HepG2 (cell line): ENCODE data around the gene CYP17A1. TPM values are rescaled to one million over a fixed set of nuclear protein-coding genes. Genes with fewer than 3 reads are reported as not detected.

Experiments used
- ATAC-seq: fragments of 200-7000 bp; cut with Tn5 transposase; 3 replicates; pipeline ENCODE4 v1.9.1; 2020; ENCODE audit warnings: mild to moderate bottlenecking, moderate library complexity
- BruUV-seq: library from RNA; stranded (reverse); fragments of 400-500 nt; replicated peaks from 2 replicates; lab custom pipeline; 2021; lab: Mats Ljungman, UMichigan
- CTCF ChIA-PET: fragments of 300-600 bp; formaldehyde crosslinking; extraction: SDS; loops from one replicate; lab custom pipeline; 2021; ENCODE audit warnings: low total read pairs, inconsistent platforms, low intra/inter-chr PET ratio; lab: Yijun Ruan, JAX
- POLR2A ChIA-PET: fragments of 350-600 bp; sonication (Branson Sonifier 250); formaldehyde crosslinking; loops from one replicate; lab custom pipeline; 2020; ENCODE audit warnings: antibody characterized with exemption, inconsistent platforms; lab: Yijun Ruan, JAX
- DNase-seq: peaks from one replicate; pipeline ENCODE4 v3.0.0-alpha.2; 2015; ENCODE audit warnings: low spot score
- FAIRE-seq: peaks from 3 replicates; lab custom pipeline; 2011; peaks lifted over from hg19 to GRCh38; lab: Jason Lieb, UNC
- H2AFZ ChIP-seq: one replicate; pipeline ENCODE4 v1.6.1; 2011; ENCODE audit warnings: low read length, inconsistent platforms
- H3K27ac ChIP-seq: fragments of 300-600 bp; 3 replicates; pipeline ENCODE4 v1.8.0; 2011; ENCODE audit warnings: mixed run types, mild to moderate bottlenecking, mixed read lengths, low read length, inconsistent platforms; ENCODE audit not compliant: insufficient read depth; ENCODE audit errors: extremely low read length
- H3K27me3 ChIP-seq, 2 experiments: fragments of 200-600 bp in 1 of 2; 2 replicates in 1 of 2; 3 replicates in 1 of 2; pipeline versions ENCODE4 v1.6.0 to v1.8.0; 2011; ENCODE audit warnings: low read length in 2 of 2, mild to moderate bottlenecking in 2 of 2, moderate library complexity in 2 of 2, inconsistent platforms in 1 of 2; ENCODE audit not compliant: insufficient read depth in 2 of 2, control insufficient read depth in 1 of 2
- H3K36me3 ChIP-seq, 2 experiments: fragments of 200-600 bp in 1 of 2; replicated peaks in 1 of 2; 2 replicates in 1 of 2; 3 replicates in 1 of 2; pipeline versions ENCODE4 v1.5.1 to v1.8.0; 2011; ENCODE audit warnings: low read length in 2 of 2, inconsistent platforms in 1 of 2; ENCODE audit not compliant: insufficient read depth in 2 of 2, control insufficient read depth in 1 of 2
- H3K4me1 ChIP-seq: 2 replicates; pipeline ENCODE4 v1.5.1; 2012; ENCODE audit warnings: low read length, inconsistent platforms; ENCODE audit not compliant: insufficient read depth
- H3K4me2 ChIP-seq: 2 replicates; pipeline ENCODE4 v1.6.0; 2011; ENCODE audit warnings: low read depth, low read length, inconsistent platforms
- H3K4me3 ChIP-seq, 3 experiments: fragments of 200-600 bp in 1 of 3; sonication (generic), shearing (Covaris generic) in 1 of 3; replicated peaks in 1 of 3; 2 replicates each; pipeline ENCODE4 v1.5.1; 2011 to 2016; ENCODE audit warnings: low read length in 3 of 3, inconsistent platforms in 2 of 3, low read depth in 2 of 3, mild to moderate bottlenecking in 2 of 3, control low read depth in 1 of 3, mixed read lengths in 1 of 3; ENCODE audit not compliant: insufficient read depth in 1 of 3
- H3K79me2 ChIP-seq: one replicate; pipeline ENCODE4 v1.6.1; 2011; ENCODE audit warnings: low read length, inconsistent platforms; ENCODE audit not compliant: insufficient read depth
- H3K9ac ChIP-seq: 2 replicates; pipeline ENCODE4 v1.6.0; 2011; ENCODE audit warnings: mild to moderate bottlenecking, low read depth, low read length, inconsistent platforms; ENCODE audit not compliant: insufficient read depth
- H3K9me3 ChIP-seq: 2 replicates; pipeline ENCODE4 v1.5.1; 2012; ENCODE audit warnings: mild to moderate bottlenecking, low read length
- H4K20me1 ChIP-seq: 2 replicates; pipeline ENCODE4 v1.6.0; 2011; ENCODE audit warnings: inconsistent platforms, mild to moderate bottlenecking, low read length, moderate library complexity; ENCODE audit not compliant: insufficient read depth
- AGO1 ChIP-seq: fragments of 200-400 bp; formaldehyde crosslinking; IDR thresholded peaks from 2 replicates; pipeline ENCODE4 v1.6.1; 2017; ENCODE audit warnings: mild to moderate bottlenecking, low read depth, low read length, moderate library complexity; ENCODE audit not compliant: poor library complexity, severe bottlenecking
- BRCA1 ChIP-seq: sonication (generic); formaldehyde crosslinking; IDR thresholded peaks from 2 replicates; pipeline ENCODE4 v1.4.0; 2020; ENCODE audit warnings: missing genetic modification reagents
- CHD2 ChIP-seq: IDR thresholded peaks from 2 replicates; pipeline ENCODE4 v1.6.1; 2011; ENCODE audit warnings: low read depth, low read length, improper control_type of control experiment
- KDM6A ChIP-seq: IDR thresholded peaks from 2 replicates; pipeline ENCODE4 v1.6.1; 2016; ENCODE audit warnings: low read depth
- PHB2 ChIP-seq: fragments of 450-650 bp; IDR thresholded peaks from 2 replicates; pipeline ENCODE4 v1.6.1; 2018; ENCODE audit not compliant: partially characterized antibody
- THAP11 ChIP-seq: IDR thresholded peaks from 2 replicates; pipeline ENCODE4 v1.6.1; 2016; ENCODE audit warnings: missing biosample characterization, missing genetic modification reagents
- ZMYM3 ChIP-seq: sonication (generic); formaldehyde crosslinking; IDR thresholded peaks from 2 replicates; pipeline ENCODE4 v1.5.1; 2020; ENCODE audit warnings: mild to moderate bottlenecking, missing genetic modification reagents
- ZNF263 ChIP-seq: sonication (generic); formaldehyde crosslinking; IDR thresholded peaks from 2 replicates; pipeline ENCODE4 v1.4.0; 2020; ENCODE audit warnings: missing genetic modification reagents
- ZNF343 ChIP-seq: sonication (generic); formaldehyde crosslinking; IDR thresholded peaks from 2 replicates; pipeline ENCODE4 v1.4.0; 2020; ENCODE audit warnings: mild to moderate bottlenecking, missing genetic modification reagents
- ZNF569 ChIP-seq: sonication (generic); formaldehyde crosslinking; IDR thresholded peaks from 2 replicates; pipeline ENCODE4 v1.5.0; 2020; ENCODE audit warnings: mild to moderate bottlenecking, missing genetic modification reagents, moderate library complexity, borderline replicate concordance
- ZNF614 ChIP-seq: IDR thresholded peaks from 2 replicates; pipeline ENCODE4 v1.6.1; 2018; ENCODE audit warnings: missing biosample characterization, missing genetic modification reagents, inconsistent platforms, borderline replicate concordance
- ZNF790 ChIP-seq: sonication (generic); formaldehyde crosslinking; IDR thresholded peaks from 2 replicates; pipeline ENCODE4 v1.8.0; 2022; ENCODE audit warnings: missing genetic modification reagents, mild to moderate bottlenecking, borderline replicate concordance
- WGBS: methylation state at CpG from one replicate; pipeline ENCODE4 v1.1.6; 2017; ENCODE audit warnings: low lambda C conversion rate; 5-methylcytosine and 5-hydroxymethylcytosine counted together
- in situ Hi-C: cut with HindIII; loops from 2 replicates; pipeline ENCODE4 v1.10.0; 2017; ENCODE audit warnings: low pct_unique_long_range_greater_than_20kb; ENCODE audit not compliant: extremely low pct_ligation_motif_present
- intact Hi-C: fragments of 100-400 bp; cut with micrococcal nuclease; formaldehyde crosslinking; loops from one replicate; pipeline ENCODE4 v1.10.0; 2022; ENCODE audit not compliant: unreplicated experiment
- polyA plus RNA-seq, 8 experiments: library from polyadenylated mRNA; depleted of rRNA in 3 of 8; stranded (reverse) in 7 of 8; unstranded in 1 of 8; fragments of >200 nt; fragmentation: Illumina TruSeq in 4 of 8; extraction: Trizol in 4 of 8; gene quantifications; 2 replicates each; pipeline versions ENCODE4 v1.2.1 to v1.2.3, GENCODE V29; 2011 to 2016; ENCODE audit warnings: low read depth in 4 of 8, missing spikeins in 1 of 8, mixed read lengths in 1 of 8; ENCODE audit not compliant: insufficient read depth in 1 of 8
- total RNA-seq, 5 experiments: library from RNA; depleted of rRNA; stranded (reverse); fragments of >200 nt; fragmentation: Illumina TruSeq; extraction: Trizol; gene quantifications; 2 replicates each; pipeline ENCODE4 v1.2.3, GENCODE V29; 2016; ENCODE audit warnings: low read depth in 1 of 5
- TF ChIP-seq, protein P1 (sequence below): sonication (generic); formaldehyde crosslinking; IDR thresholded peaks from 2 replicates; pipeline ENCODE4 v1.8.1; 2022; ENCODE audit warnings: mild to moderate bottlenecking, missing genetic modification reagents
- TF ChIP-seq, protein P2 (sequence below): sonication (generic); formaldehyde crosslinking; IDR thresholded peaks from 2 replicates; pipeline ENCODE4 v1.5.0; 2020; ENCODE audit warnings: mild to moderate bottlenecking, missing genetic modification reagents, borderline replicate concordance
- TF ChIP-seq, protein P3 (sequence below): sonication (generic); formaldehyde crosslinking; IDR thresholded peaks from 2 replicates; pipeline ENCODE4 v1.5.0; 2020; ENCODE audit warnings: missing genetic modification reagents, mild to moderate bottlenecking, borderline replicate concordance
- TF ChIP-seq, protein P4 (sequence below): sonication (generic); formaldehyde crosslinking; IDR thresholded peaks from 2 replicates; pipeline ENCODE4 v1.8.1; 2023; ENCODE audit warnings: mild to moderate bottlenecking, missing genetic modification reagents, borderline replicate concordance

CYP17A1 gene
- total and polyA plus RNA-seq, 2 of the 13 experiments (the other 11 are each of a cell fraction or from before 2014, with no cell fraction given) = 0.13 to 1.1 TPM

DNA sequence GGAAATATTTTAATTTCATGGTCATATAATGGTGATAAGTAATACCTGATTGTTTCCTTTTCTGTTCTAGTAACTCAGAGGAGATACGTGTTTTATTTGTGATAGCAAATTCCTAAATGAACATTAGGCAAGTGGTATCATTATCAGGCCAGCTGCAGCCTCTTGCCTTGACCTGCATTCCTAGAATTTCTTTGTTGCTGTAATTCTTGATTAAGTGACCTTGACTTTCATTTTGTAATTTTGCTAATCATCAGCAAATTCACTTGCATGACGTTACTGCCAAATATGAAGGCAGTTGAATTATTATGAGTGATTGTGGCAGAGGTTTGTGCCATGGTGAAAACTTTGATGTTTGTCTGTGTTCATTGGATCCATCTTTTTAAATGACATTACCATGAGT is 26.4 kb upstream of the CYP17A1 start (continued):
- TF ChIP-seq, protein P1, sequence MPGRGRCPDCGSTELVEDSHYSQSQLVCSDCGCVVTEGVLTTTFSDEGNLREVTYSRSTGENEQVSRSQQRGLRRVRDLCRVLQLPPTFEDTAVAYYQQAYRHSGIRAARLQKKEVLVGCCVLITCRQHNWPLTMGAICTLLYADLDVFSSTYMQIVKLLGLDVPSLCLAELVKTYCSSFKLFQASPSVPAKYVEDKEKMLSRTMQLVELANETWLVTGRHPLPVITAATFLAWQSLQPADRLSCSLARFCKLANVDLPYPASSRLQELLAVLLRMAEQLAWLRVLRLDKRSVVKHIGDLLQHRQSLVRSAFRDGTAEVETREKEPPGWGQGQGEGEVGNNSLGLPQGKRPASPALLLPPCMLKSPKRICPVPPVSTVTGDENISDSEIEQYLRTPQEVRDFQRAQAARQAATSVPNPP (CRISPR knock-in tag) = no peak
- TF ChIP-seq, protein P2, sequence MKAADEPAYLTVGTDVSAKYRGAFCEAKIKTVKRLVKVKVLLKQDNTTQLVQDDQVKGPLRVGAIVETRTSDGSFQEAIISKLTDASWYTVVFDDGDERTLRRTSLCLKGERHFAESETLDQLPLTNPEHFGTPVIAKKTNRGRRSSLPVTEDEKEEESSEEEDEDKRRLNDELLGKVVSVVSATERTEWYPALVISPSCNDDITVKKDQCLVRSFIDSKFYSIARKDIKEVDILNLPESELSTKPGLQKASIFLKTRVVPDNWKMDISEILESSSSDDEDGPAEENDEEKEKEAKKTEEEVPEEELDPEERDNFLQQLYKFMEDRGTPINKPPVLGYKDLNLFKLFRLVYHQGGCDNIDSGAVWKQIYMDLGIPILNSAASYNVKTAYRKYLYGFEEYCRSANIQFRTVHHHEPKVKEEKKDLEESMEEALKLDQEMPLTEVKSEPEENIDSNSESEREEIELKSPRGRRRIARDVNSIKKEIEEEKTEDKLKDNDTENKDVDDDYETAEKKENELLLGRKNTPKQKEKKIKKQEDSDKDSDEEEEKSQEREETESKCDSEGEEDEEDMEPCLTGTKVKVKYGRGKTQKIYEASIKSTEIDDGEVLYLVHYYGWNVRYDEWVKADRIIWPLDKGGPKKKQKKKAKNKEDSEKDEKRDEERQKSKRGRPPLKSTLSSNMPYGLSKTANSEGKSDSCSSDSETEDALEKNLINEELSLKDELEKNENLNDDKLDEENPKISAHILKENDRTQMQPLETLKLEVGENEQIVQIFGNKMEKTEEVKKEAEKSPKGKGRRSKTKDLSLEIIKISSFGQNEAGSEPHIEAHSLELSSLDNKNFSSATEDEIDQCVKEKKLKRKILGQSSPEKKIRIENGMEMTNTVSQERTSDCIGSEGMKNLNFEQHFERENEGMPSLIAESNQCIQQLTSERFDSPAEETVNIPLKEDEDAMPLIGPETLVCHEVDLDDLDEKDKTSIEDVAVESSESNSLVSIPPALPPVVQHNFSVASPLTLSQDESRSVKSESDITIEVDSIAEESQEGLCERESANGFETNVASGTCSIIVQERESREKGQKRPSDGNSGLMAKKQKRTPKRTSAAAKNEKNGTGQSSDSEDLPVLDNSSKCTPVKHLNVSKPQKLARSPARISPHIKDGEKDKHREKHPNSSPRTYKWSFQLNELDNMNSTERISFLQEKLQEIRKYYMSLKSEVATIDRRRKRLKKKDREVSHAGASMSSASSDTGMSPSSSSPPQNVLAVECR (CRISPR knock-in tag) = no peak
- TF ChIP-seq CHD2 = no peak
- TF ChIP-seq, all 625 proteins: peak for 0

DNA sequence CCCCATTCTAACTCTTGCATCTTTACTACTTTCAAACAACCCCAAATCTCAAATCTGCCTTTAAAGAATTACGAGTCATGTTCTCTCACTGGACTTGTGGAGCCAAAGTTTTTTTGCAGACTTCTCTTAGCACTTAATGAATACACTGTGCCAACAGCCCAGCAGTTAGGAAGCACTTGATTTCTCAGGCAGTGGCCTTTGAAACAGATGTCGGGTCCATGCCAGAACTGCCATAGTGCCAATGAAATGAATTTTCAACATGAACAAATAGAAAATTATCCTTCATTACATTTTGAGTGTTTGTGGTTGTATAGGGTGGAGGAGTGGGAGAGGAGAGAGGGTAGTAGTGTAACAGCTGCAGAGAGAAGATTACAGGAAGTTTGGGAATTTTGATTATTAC is 22.7 kb upstream of the CYP17A1 start:
- ChIA-PET CTCF (no interaction called here), POLR2A (no interaction called here)
- H3K4me1 ChIP-seq = peaks cover 41% of the 10 kb centered on the region
- DNase-seq = no peak
- peaks cover 26% of the 10 kb centered on the region for H3K79me2 ChIP-seq
- H3K4me3 ChIP-seq = no peak overlapping the region
- no peak for ATAC-seq
- no peaks in the 10 kb centered on the region for H3K9me3 ChIP-seq
- WGBS = 93% methylated on average over 2 of the region's 2 CpGs
- H3K36me3 ChIP-seq = peaks cover 1 to 25% of the 10 kb centered on the region in 2 experiments; a peak in 3 of 5 replicates
- H2AFZ ChIP-seq = no peak overlapping the region
- H3K4me2 ChIP-seq = no peak overlapping the region; the same call in 1 of the 2 replicates
- no TSS peak for BruUV-seq
- H4K20me1 ChIP-seq = no peaks in the 10 kb centered on the region; the same call in 1 of the 2 replicates
- TF ChIP-seq THAP11 (no peak), BRCA1 (CRISPR knock-in tag) (no peak), ZNF343 (no peak), ZMYM3 (no peak), PHB2 (no peak), ZNF569 (no peak), KDM6A (CRISPR knock-in tag) (no peak), ZNF263 (CRISPR knock-in tag) (no peak), ZNF790 (CRISPR knock-in tag) (no peak), AGO1 (no peak), ZNF614 (CRISPR knock-in tag) (no peak)
- TF ChIP-seq, protein P3, sequence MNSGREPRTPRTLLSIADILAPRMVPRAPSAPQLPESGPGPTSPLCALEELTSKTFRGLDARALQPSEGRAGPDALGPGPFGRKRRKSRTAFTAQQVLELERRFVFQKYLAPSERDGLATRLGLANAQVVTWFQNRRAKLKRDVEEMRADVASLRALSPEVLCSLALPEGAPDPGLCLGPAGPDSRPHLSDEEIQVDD (CRISPR knock-in tag) = no peak
- TF ChIP-seq, protein P4, sequence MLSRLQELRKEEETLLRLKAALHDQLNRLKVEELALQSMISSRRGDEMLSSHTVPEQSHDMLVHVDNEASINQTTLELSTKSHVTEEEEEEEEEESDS (CRISPR knock-in tag) = no peak
- H3K27me3 ChIP-seq = no peaks in the 10 kb centered on the region
- FAIRE-seq = no peak
- intact Hi-C loops = no loop called here
- H3K9ac ChIP-seq = no peak overlapping the region
- in situ Hi-C loops = no loop called here
- H3K27ac ChIP-seq = no peak overlapping the region
